C4-2B (cell line): ENCODE results near the gene EMILIN1.

ENCODE experiments used
- H3K27ac ChIP-seq: fragments of 450-650 bp; 2 replicates; pipeline ENCODE4 v1.5.1; 2017
- CTCF ChIP-seq: fragments of 450-650 bp; conservative IDR thresholded peaks from 2 replicates; pipeline ENCODE4 v1.5.1; 2017; ENCODE audit warnings: mild to moderate bottlenecking
- ZFX ChIP-seq: fragments of 450-650 bp; IDR thresholded peaks from 2 replicates; pipeline ENCODE4 v1.6.1; 2017

Gene EMILIN1

GRCh38 chr2:27092696-27093429 lies 14.4 kb downstream of the EMILIN1 start:
- no peak overlapping the region for H3K27ac ChIP-seq
- TF ChIP-seq CTCF: no peak
- TF ChIP-seq ZFX: no peak

DNA sequence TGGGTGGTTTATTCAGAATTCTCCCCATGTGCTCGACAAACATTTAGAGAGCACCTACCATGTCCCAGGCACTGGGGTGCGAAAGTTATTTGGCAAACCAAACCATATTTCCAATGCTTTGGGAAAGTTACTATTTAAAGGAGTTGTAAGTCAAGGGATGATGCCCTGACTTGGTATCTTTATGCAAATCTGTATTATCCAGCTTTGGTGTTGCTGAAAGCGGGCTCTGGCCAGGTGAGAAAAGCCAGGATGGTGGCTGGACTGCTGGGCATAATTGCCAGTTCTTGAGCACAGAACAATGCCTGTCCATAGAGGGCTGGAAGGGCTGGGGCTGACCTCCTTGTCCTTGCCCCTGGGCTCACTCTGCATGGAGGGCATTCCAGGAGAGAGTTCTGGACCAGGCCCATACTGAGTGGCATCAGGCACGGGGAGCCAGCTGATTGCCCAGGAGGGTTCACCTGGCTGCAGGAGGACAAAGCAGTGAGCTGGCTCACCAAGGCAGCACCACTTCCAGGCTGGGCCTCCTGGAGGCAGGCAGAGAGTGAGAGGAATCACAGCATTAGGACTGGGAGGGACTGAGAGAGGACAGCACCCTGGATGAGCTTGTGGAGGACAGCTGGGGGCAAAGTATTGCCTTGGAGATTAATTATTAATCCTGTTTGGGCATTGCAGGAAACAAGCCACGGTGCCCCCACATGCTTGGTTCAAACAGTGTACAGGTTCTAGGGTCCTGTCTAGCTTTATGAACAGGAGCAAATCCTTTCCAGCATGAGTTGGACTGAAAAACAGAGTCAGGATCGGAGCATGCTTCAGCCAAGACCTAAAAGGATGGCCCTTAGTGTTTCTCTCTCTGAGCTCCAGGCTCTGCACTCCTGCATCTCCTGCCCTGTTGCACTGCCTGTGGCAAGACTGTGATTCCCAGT lies 15.3 kb downstream of the EMILIN1 start:
- no peak for TF ChIP-seq ZFX
- H3K27ac ChIP-seq: no peak overlapping the region

DNA sequence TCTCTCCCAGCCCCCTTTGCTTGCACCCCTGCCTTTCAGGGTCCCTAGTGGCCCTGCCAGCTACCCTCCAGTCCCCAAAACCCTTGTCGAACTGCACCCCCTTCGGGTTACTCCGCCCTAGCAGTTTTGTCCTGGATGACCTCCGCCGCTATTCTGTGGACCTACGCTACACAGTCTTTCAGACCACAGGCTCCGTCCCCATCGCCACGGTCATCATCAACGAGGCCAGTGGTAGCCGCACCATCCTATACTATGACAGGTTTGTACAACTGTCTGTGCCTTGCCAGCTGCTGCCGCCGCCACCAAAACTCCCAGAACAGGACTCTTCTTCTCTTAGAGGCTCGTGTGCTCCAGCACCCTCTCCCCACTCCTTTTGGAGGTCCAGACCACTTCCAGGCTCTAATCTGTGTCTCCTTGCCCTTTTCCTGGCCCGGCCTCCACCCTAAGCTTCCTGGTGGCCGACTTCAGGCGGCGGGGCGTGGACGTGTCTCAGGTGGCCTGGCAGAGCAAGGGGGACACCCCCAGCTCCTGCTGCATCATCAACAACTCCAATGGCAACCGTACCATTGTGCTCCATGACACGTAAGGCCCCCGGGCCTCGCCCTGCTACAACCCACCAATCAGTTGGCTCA lies 16.1 kb downstream of the EMILIN1 start:
- TF ChIP-seq CTCF (no peak), ZFX (no peak)
- H3K27ac ChIP-seq: no peak overlapping the region

GRCh38 chr2:27095427-27095744 lies 17.0 kb downstream of the EMILIN1 start:
- TF ChIP-seq CTCF (no peak), ZFX (no peak)
- no peak overlapping the region for H3K27ac ChIP-seq

- peak overlapping the region; percentile 5; the same call in 1 of the 2 replicates for H3K27ac ChIP-seq
- TF ChIP-seq CTCF (no peak), ZFX (no peak)
Observed at GRCh38 chr2:27095745-27096651, 17.6 kb downstream of the EMILIN1 start.

DNA sequence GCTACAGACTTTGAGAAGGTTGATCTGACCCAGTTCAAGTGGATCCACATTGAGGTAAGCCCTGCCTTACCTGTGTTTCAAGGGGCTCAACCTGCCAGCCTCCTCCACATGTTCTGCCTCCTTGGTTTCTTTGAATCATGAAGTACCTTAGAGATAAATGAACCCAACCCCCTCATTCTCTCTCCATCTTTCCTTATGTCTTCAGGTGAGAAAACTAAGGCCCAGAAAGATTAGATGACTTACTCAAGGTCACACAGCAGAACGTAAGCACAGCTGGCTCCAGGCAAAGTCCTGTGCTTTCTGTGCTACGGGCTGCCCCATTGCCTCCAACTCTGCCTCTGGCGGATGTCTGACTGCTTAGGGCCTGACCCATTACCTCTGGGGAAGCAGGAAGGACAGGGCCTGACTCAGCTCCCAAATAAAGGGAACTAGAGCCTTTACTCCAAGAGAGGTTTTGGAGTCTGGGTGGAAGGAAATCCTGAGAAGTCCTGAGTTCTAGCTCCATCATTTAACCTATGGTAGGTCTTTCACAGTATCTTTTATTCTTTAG lies 18.4 kb downstream of the EMILIN1 start:
- H3K27ac ChIP-seq: 0 out of 2 replicates have a peak overlapping the region, but pooled peaks have one; percentile 5
- TF ChIP-seq ZFX (no peak), CTCF (no peak)

GRCh38 chr2:27097341-27097740 lies 18.9 kb downstream of the EMILIN1 start:
- no peak overlapping the region for H3K27ac ChIP-seq
- no peak for TF ChIP-seq ZFX
- TF ChIP-seq CTCF: no peak
